ENCODE measurements around the gene IST1. TPM values are rescaled to one million over a fixed set of nuclear protein-coding genes. Genes with fewer than 3 reads are reported as not detected.

Gene IST1
- total RNA-seq, 4 donors from 2014 or later, result 229 to 249 (median 230) TPM

- ATAC-seq (ENCODE audit: low FRiP score) (no peak), DNase-seq (ENCODE audit: low spot score) (no peak)
- no peak for TF ChIP-seq CTCF (IDR thresholded peaks at IDR 0.05)
These were observed 16.4 kb upstream of the IST1 start for GRCh38 chr16:71878911-71879310.

GRCh38 chr16:71880176-71880575 lies 15.2 kb upstream of the IST1 start:
- TF ChIP-seq CTCF (IDR thresholded peaks at IDR 0.05), result no peak
- ATAC-seq (ENCODE audit: low FRiP score), result no peak
- DNase-seq (ENCODE audit: low spot score), result no peak

- DNase-seq (ENCODE audit: low spot score) (peak; percentile 51), ATAC-seq (ENCODE audit: low FRiP score) (peak; percentile 66)
- peak in 2 of 3 donors; percentile 46 to 62 for TF ChIP-seq CTCF (IDR thresholded peaks at IDR 0.05)
These were observed 12.7 kb upstream of the IST1 start for GRCh38 chr16:71882505-71883167.

GRCh38 chr16:71883168-71883848 lies 12.0 kb upstream of the IST1 start:
- DNase-seq (ENCODE audit: low spot score), result no peak
- peak; percentile 65 for ATAC-seq (ENCODE audit: low FRiP score)
- no peak for TF ChIP-seq CTCF (IDR thresholded peaks at IDR 0.05)

- no peak for TF ChIP-seq CTCF (IDR thresholded peaks at IDR 0.05)
- ATAC-seq (ENCODE audit: low FRiP score) (peak; percentile 92), DNase-seq (ENCODE audit: low spot score) (peak; percentile 54)
These were observed 11.3 kb upstream of the IST1 start, which contains the start of gene ZNF821 for GRCh38 chr16:71883849-71884638. ZNF821 (minus strand) TSS chr16:71884182; CDS start chr16:71879946, 4,236 bp downstream.

- TF ChIP-seq CTCF (IDR thresholded peaks at IDR 0.05), result no peak
- ATAC-seq (ENCODE audit: low FRiP score) (no peak), DNase-seq (ENCODE audit: low spot score) (no peak)
These were observed 10.1 kb upstream of the IST1 start for GRCh38 chr16:71885261-71885650.

All from omental fat pad (tissue), 4 donors.